ENCODE measurements around the gene RAPSN.

Gene RAPSN

DNA sequence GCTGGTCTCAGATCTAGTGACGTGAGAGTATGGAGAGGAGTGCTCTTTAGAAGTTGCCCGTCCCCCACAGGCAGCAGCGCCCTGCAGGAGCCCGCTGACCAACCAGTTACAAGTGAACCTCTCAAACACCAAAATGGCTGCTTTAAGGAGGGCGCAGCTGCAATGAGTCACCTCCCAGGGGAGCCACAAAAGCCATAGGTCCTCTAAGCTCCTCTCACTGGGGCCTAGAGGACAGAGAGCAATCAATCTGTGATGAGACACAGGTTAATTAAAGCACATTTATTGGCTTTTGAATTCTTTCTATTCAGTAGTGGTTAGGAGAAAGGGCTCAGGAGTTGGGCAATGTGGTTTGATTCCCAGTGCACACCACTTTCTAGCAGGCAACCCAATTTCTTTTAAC lies 15.5 kb upstream of the RAPSN start:
- DNase-seq (ENCODE audit: low spot score): no peak

GRCh38 chr11:47461876-47462275 lies 12.9 kb upstream of the RAPSN start:
- no peak for DNase-seq (ENCODE audit: low spot score)

DNA sequence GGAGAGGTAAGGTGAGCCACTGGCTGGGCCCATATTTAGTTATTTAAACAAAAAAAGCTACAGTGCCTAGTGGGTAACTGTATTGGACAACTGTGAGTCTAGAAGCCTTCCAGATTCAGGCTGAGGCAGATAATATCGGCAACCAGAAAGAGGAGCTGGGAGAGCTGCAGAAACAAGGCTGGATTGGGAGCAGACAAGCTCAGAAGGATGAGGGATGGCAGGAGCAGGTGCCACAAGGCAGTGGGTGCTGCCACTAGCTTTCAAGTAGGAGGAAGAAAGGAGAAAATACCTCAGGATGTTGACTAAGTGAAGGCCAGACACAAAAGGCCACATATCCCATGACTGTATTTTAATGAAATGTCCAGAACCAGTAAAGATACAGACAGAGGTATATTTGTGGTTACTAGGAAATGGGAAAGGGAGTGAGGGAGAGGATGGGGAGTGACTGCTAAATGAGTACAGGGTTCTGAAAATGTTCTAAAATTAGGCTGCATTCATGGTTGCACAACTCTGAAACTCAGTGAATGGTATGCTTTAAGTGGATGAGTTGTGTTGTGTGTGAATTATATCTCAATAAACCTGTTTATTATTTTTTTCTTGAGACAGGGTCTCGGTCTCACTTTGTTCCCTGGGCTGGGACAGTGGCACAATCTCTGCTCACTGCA lies 11.8 kb upstream of the RAPSN start:
- DNase-seq (ENCODE audit: low spot score): no peak

- peak; percentile 67 for DNase-seq (ENCODE audit: low spot score)
These were observed 5.3 kb upstream of the RAPSN start for GRCh38 chr11:47454258-47454671.

- no peak for DNase-seq (ENCODE audit: low spot score)
These were observed 4.4 kb upstream of the RAPSN start for GRCh38 chr11:47453365-47453764.

DNA sequence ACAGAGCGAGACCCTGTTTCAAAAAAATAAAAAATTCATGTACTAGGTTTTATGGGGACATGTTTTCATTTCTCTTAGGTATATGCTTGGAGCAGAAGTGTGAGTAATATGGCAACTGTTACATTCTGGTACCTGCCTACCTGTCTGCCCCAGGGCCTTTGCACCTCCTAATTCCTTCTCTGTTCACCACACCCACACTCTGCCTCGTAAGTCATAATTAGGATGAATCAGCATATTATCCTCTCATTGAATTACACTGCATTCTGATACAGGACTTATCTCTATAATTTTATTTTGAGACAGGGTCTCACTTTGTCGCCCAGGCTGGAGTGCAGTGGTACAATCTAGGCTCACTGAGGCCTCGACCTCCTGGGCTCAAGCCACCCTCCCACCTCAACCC lies 3.1 kb upstream of the RAPSN start:
- DNase-seq (ENCODE audit: low spot score): no peak

DNA sequence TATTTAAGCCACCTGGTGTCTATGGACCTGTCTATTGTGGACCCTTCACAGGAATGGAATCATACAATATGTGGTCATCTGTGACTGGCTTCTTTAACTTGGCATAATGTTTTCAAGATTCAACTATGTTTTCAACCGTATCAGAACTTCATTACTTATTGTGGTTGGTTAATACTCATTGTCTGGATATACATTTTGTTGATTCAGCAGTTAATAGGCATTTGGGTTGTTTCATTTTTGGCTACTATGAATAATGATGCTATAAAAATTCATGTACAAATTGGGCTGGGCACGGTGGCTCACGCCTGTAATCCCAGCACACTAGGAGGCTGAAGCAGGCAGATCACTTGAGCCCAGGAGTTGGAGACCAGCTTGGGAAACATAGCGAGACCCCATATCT lies 2.5 kb upstream of the RAPSN start:
- DNase-seq (ENCODE audit: low spot score): no peak

GRCh38 chr11:47449541-47449940 lies 605 bp upstream of the RAPSN start:
- DNase-seq (ENCODE audit: low spot score): no peak

- no peak for DNase-seq (ENCODE audit: low spot score)
These were observed 1.0 kb downstream of the RAPSN start for GRCh38 chr11:47447906-47448305.

GRCh38 chr11:47446833-47447232 lies 2.1 kb downstream of the RAPSN start:
- DNase-seq (ENCODE audit: low spot score): no peak

DNA sequence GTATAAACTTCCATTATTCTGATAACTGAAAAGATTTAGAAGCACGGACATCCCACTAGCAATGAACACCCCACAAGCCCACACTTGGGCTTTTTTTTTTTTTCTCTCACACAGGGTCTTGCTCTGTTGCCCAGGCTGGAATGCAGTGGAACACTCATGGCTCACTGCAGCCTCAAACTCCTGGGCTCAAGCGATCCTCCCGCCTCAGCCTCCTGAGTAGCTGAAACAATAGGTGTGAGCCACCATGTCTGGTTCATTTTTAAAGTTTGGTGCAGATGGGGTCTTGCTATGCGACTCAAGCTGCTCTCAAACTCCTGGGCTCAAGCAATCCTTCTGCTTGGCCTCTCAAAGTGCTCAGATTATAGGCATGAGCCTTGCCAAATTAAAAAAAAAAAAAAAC lies 3.1 kb downstream of the RAPSN start:
- no peak for DNase-seq (ENCODE audit: low spot score)

GRCh38 chr11:47443817-47444216 lies 5.1 kb downstream of the RAPSN start:
- DNase-seq (ENCODE audit: low spot score): no peak

DNA sequence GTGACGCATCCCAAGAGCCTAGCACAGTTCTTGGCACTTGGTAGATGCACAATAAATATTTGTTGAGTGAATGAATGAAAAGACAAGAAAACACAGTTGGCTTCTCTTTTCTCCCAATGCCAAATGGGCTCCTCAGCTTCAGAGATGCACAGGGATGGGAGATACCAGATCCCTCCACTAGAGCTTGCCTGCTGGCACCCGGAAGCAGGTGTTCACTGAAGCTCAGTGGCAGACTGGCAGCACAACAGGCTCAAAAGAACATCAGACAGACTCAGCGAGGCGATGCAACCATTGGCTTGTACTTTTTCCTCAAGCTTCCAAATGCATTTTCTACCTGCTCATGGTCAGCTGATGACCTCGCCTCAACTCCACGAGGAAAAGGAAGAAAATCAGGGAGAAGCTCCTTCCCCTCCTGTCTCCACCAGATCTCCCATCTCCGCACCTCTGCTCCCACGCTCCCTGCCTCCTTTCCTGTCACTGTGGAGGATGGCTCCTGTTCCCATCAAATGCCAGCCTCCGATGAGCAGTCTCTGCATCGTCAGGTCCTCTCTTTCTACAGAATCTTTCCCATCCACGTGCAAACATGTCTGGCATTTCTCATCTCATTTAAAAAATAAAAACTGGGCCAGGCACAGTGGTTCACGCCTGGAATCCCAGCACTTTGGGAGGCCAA lies 5.8 kb downstream of the RAPSN start:
- no peak for DNase-seq (ENCODE audit: low spot score)

DNA sequence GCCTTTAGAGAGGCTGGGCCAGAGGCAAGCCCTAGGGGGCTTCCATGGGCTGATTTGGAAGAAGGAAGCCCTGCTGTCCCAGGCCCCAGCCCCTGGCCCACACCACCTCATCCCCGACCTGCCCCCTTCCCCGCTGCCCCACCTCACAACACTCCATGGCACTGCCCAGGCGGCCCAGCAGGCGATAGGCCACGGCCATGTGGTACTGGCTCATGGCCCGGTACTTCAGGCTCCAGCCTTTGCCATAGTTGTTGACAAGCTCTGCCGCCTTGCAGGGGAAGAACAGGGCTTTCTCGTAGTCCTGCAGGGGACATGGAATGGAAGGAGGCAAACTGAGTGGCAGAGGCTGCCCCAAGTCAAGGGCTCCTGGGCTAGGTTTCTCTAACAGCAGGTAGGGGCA lies 6.4 kb downstream of the RAPSN start:
- peak; percentile 56 for DNase-seq (ENCODE audit: low spot score)

DNA sequence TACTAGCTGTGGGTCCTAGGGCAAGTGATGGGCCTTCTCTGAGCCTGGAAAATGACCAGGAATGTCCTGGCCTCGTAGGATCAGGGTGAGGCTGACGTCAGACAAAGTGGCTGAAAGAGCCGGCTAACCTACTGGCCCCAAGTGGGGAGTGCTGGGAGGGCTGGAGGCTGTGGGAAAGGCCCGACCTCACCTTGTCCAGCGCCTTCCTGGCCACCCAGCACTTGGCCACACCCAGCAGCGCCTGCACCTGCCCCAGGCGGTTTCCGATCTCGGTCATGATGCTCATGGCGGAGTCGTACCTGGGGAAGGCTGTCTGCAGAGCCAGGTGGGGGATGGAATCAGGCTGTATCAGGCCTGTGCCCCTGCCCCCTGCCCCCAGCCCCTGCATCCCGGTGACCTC lies 7.5 kb downstream of the RAPSN start:
- DNase-seq (ENCODE audit: low spot score): no peak

GRCh38 chr11:47440054-47440476 lies 8.9 kb downstream of the RAPSN start:
- no peak for DNase-seq (ENCODE audit: low spot score)

DNA sequence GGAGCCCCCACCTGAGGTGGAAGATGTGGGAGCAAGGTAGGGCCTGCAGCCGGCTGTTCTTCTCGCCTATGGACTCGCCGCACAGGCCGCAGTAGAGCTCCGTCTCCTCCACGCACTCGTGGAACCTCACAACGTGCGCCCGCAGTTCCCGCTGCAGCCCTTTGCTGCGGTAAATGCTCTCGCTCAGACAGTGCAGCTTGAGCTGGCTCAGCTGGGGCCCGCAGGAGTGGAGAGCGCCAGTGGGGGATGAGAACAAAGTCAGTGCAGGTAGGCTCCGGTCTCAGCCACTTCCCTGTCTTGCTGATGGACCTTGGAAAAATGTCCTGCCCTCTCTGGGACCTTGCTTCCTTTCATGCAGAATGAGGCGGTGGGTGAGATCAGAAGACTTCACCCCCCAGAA lies 10.2 kb downstream of the RAPSN start:
- DNase-seq (ENCODE audit: low spot score): no peak

- DNase-seq (ENCODE audit: low spot score): peak; percentile 28
These were observed 11.1 kb downstream of the RAPSN start for GRCh38 chr11:47437746-47438418.

DNA sequence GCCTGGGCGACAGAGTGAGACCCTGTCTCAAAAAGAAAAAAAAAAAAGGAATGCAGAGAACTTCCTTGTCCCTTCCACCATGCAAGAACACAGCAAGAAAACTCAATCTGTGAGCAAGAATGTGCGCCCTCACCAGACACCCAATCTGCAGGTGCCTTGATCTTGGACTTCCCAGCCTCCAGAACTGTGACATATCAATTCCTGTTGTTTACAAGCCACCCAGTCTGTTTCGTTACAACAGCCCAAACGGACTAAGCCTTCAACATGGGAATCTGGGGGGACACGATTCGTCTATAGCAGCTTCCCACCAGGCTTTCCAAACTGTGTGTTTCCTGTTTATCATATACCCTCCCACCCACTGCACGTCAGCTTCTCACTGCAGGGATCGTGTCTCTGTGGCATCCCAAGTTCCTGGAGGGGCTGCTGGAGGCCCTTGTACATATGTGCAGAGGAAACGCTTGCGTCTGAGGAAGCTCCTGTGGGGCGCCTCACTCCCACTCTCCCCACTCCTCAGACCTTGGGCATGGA lies 11.7 kb downstream of the RAPSN start:
- no peak for DNase-seq (ENCODE audit: low spot score)

- DNase-seq (ENCODE audit: low spot score): no peak
These were observed 12.2 kb downstream of the RAPSN start for GRCh38 chr11:47436726-47437125.

DNA sequence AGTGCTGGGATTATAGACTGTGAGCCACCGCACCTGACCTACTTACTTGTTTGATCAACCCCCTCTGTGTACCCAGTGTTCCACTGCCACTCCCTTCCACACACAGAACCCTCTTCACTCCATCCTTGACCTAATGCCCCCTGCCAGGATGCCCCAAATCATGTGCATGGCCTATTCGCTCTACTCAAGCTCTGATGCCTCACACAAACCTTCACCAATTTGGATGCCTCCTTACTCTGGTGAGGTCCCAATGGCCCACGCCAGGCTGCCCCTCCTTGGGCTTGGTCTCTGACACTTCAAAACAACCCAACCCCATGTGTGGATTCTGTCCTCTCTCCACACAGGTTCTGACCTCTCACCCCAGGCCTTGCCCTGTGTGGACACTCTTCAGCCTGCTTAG lies 13.2 kb downstream of the RAPSN start:
- DNase-seq (ENCODE audit: low spot score): no peak

- DNase-seq (ENCODE audit: low spot score): peak; percentile 28
These were observed 14.7 kb downstream of the RAPSN start for GRCh38 chr11:47434011-47434786.

Data from globus pallidus (tissue), 1 donor.